GM18951 (cell line): ENCODE data around the gene NME9.

Experiments used
- POLR2A ChIP-seq: IDR thresholded peaks from 4 replicates; pipeline ENCODE4 v1.6.1; 2011; ENCODE audit warnings: mild to moderate bottlenecking; ENCODE audit not compliant: insufficient read length, insufficient read depth; ENCODE audit errors: extremely low read depth
- in situ Hi-C: fragments of 300-500 bp; cut with MboI; formaldehyde crosslinking; loops from one replicate; pipeline ENCODE4 v1.12.0; 2022; ENCODE audit warnings: low sequenced_read_pairs, mixed read lengths, inconsistent platforms; ENCODE audit not compliant: unreplicated experiment

NME9 gene

DNA sequence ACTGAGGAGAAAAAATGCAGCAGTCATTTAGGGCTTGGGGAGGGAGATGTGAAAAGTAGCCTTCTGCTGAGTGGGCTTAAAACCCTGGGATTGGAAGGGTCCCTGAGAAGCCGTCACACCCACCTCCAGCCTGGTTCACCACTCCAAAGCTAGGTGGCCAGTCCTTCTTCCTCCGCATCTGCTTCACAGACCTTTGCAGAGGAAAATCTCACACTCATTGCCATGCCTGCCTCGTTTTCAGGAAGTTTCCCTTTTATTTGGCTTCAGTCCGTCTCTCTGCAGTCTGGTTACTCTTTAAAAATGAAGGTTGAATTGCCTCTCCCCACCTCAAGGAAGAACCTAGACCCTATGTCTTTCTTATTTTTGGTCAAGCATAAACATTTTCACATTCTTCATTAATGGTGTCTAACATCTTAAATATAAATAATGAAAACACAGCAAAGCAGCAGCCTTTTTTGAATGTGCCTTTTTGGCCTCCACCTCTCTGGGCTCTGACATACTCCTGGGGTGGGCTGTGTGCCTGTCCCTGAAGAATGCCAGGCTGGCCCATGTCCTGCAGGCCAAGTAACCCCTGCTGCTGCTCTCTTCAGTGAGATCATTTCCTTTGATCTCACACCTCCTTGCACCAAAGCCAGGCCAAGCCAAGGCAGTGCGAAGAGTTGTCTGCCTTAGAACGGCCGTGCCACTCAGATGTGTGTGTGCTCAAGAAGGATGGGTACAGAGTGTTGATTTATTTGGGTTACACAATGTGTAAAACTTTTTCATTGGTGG lies 29.7 kb upstream of the NME9 start:
- no peak for TF ChIP-seq POLR2A
- in situ Hi-C loops, result no loop called here

DNA sequence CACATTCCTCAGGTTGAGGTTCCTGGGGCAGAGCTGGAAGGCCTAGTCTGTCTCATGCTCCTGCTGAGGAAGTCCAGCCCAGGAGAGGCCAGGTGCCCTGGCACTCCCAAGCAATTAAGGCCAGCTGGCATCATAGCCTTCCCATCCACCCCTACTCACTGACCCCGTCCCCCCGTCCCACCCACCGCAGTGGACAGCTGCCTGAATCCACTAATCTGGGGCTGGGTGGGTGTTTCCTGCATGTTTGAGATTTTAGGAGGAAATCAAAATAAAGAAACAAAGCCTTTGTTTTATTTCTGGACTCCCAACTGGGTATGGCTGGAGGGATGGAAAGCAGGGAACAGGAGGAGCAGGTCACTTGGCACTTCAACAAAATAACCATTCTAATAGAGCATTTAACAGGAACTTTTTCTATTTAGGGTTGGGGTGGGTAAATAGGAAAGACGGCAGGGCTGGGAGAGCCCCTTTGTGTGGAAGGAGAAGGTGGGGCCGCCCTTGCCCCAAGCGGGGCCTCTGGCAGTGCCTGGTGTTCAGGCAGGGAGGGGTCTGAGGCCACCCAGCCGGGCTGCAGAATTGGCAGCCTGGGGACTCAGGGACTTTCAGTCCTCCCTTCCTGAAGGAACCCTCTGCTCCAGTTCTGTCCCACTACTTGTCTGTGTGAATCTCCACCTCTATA lies 27.2 kb upstream of the NME9 start:
- no peak for TF ChIP-seq POLR2A
- in situ Hi-C loops, result no loop called here

DNA sequence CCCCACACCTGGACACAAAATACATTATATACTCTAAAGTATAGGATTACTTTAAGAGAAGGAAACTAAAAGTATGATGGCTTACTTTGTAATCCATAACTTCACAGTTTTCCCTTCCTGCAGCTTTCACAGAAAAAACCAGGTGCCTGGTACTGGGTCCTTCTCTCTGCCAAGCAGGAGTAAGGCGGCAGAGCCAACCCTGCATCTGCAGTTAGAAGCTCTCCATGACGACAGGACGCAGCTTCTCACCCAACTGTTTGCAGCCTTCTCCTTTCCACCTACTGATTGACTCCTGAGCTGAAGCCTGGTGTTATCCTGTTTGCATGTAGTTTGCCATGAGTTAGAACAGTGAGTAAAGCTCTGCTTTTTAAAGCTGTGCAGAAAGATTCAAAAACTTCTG lies 25.4 kb upstream of the NME9 start:
- no peak for TF ChIP-seq POLR2A
- in situ Hi-C loops, result no loop called here

DNA sequence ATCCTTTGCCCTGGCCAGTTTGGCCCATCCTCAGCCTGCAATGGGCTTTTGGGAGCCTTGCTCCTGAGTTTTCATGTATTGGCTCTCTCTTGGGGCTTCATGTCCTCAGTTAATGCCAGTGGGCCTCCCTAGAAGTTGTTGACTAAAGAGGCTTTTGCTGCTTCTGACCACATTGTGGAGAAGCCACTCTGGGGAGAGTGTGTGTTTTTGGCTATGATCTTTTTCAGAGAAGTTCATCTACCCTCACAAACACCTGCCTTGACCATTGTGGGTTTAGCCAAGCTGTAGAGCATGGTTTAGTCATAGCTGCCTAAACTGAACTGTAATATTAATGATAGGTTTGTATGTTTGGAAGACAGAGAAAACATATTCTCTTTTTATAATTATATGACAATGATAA lies 24.7 kb upstream of the NME9 start:
- no peak for TF ChIP-seq POLR2A
- in situ Hi-C loops, result no loop called here

DNA sequence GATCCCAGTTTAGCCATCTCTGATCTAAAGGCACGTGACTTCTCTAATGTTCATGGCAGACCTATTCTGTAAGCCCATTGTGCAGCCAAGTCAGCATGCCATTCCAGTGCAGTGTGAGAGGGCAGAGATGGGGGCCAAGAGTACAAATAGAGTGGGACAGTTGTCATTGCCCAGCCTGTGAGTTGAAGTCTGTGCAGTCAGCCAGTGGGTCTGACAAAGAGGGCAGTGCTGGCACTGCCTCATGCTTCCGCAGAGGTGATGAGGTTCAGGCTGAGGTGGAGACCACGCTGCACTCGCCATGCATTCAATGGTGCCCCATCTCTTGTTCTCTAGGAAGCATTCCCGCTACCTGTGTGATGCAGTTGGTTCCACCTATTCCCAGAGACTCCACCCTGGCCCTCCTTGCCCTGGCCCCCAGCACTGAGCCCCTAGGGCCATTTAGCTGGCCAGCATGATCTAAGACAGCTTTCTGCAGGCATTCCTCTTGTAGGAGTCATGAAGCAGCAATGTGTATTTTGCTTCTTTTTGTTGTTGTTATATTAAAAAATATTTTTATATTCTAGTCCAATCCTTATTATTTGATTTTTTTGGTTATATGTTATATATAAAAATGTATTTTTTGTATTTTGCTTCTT lies 22.4 kb upstream of the NME9 start:
- TF ChIP-seq POLR2A, result no peak
- in situ Hi-C loops, result no loop called here

DNA sequence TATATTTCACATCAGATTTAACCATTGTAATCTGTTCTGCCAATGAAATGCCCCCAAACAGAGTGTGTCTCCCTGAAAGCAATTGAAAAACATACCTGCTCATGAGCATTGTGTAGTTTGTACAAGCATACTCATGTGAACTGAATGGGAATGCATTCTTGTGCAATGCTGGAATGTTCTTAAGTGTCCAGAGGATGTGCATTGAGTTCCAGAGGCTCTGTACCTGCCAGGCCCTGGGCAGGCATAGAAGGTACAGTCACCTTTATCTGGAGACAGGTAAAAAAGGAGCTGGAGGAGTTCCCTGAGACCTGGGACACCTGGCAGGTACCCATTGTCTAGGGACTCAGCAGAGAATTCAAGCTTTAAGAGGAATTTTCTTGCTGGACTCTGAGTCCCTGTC lies 21.5 kb upstream of the NME9 start:
- in situ Hi-C loops, result no loop called here
- TF ChIP-seq POLR2A, result no peak

DNA sequence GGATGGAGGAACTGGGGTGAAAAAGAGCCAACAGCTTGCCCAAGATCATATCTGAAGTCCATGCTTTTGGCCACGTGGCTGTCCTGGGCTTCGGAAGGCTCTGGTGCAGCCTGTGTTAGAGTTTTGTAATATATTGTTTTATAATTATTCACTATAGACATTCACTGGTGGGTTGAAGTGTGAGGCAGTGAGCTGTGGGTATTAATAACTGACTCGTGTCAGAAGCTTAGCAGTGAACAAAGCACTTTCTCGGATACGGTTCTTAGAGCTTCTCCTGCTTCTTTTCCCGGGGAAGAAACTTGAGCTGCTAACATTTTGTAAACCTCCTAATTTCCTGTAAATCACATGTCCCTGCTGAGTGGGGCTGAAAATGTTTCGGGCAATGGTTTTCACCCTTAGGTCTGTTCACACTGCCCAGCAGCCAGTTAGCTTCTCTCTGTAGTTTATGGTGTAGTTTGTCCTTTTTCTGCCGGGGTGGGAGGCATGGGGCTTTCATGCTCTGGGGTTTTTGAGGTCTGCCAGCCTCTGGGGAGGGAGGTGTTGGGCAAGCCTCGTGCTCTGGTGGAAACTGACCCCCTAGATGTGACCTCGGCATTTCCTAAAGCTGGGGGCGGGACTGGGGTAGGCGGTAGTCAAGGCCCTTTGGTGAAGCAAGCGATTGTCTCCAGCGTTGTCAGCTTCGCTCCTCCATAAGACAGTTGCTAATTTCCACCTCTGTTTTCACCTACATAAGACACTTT lies 20.4 kb upstream of the NME9 start:
- no peak for TF ChIP-seq POLR2A
- in situ Hi-C loops, result no loop called here

DNA sequence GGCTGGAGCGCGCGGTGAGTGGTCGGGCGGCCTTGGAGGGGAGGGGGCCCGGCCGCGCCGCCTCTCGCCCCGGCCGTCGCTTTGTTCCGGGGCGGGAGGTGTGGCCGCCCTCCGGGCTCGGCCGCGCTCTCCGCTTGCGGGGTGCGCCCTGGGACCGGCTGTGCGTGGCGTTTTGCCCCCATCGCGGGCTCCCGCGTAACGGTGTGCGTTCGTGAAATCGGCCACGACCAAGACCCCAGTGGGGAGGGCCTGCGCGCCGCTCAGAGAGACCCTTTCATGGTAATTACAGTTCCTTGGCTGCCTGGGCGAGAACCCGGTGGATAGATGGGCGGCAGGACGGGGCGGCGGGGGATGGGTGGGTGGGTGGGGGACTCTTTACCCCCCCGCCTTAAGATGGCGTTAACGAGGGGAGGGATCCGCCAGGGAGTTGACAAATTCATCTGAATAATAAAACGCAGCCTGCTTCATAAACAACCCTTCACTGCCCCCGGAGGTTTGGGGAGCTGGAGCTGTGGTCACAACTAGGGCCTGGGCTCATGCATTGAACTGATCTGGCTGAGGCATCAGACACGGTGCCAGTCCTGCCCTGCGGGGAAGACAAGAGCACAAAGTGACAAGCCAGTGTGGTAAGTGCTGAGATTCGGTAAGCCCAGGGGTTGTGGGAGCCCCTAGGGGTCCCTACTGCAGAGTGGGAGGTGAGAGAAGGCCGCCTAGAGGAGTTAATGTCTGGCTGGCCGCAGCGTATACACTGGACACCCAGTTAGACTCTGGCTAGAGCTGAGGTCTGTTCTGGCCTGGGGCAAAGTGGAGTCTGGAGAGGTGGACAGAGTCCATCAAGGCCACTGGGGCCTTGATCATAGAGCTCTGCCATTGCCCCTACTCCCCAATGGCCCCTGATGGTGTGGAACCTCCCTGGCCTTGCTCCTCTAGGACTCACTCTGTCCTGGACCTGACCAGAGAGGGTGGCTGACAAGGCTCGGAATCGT lies 19.4 kb upstream of the NME9 start:
- in situ Hi-C loops, result no loop called here
- TF ChIP-seq POLR2A, result no peak

DNA sequence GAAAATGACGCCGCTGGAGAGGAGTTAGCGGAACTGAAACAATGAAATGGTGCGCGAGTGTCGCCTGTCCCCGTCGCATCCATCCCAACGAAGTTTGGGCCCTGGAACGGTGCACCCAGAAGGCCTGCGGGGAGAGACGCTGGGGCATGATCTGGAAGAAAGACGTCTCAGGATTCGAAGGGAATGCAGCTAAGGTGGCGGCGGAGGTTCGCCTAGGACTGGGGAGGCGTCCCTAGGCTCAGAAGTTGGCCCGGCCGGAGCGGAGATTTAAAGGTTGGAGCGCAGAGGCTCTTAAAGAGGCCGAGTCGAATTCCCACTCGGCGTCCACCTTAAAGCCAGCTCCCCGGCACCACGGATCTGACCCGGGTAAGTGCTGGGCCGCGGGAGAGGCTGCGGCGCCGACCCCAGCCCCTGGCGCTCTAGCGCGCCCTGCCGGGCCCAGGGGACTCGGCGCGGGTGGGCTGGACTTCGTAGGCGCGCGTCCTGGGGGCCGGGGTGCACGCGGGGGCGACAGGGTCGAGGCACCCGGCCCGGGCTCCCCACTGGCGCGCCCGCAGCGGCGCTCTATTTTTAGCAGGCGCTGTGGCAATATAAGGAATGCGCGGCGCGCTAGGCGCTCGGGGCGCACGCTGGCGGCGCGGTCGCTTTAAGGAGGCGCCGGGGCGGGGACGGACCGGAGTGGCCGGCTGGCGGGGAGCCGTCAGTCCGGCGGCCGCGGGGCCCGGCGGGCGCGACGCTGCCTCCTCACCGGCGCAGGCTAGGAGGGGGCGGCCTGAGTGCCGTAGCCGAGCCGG lies 18.5 kb upstream of the NME9 start, which contains the start of gene MRAS:
Gene MRAS, plus strand, starts transcription at position 620 of the 794 bp plus-strand sequence. CDS start 24,305 bp downstream, outside the sequence.
- in situ Hi-C loops, result no loop called here
- TF ChIP-seq POLR2A, result no peak

DNA sequence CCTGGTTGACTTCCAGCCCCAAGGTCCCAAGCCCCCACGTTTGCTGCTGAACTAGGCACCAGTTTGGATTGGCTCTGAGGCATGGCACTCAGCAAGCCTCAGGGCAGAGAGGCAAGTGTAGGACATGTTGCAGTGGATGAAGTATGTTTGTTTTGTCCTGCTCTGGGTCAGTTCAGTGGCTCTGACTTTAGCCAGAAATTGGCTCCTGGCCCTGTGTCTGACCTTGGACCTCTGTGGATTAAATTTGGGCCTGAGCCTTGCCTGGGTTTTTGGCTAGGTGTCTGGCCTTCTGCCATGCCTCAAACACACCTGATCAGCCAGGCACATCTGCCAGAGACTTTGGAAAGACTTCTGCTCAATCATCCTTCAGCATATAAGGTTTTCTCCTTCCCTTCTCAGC lies 15.1 kb upstream of the NME9 start:
- in situ Hi-C loops, result no loop called here
- TF ChIP-seq POLR2A, result no peak

DNA sequence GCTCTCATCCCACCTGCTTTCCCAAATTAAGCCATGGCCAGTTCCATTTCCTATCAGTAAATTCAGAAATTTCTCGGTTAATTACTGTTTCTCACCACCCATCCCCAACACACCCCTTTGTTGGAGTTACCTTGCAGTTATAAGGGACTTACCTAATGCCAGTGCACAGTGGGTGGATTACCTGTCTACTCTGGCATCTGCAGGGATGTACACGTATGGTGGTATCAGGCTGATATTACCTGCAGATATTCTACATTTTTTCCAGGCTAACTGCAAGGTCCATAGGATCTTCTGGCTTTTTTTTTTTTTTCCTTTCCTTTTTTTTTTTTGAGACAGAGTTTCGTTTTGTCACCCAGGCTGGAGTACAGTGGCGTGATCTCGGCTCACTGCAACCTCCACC lies 10.9 kb upstream of the NME9 start:
- TF ChIP-seq POLR2A, result no peak

More for the DNA sequence above, 10.9 kb upstream of the NME9 start:
- in situ Hi-C loops, result no loop called here
